HG03521 (cell line): ENCODE data around the gene PCDHGB3.
"Not testable (repeated sequence)": the region's sequence is repeated elsewhere in the genome, so short reads cannot be mapped to it uniquely, and the experiment has no call there.

Experiments used
- ATAC-seq: cut with Tn5 transposase; IDR thresholded peaks from one replicate; pipeline ENCODE4 v1.9.1; 2021; ENCODE audit warnings: mild to moderate bottlenecking, moderate library complexity; ENCODE audit not compliant: unreplicated experiment

PCDHGB3 gene

GRCh38 chr5:141369994-141370848 is at the start of gene PCDHGB3:
PCDHGB3 (plus strand) TSS chr5:141370242; CDS start chr5:141370395, 153 bp downstream.
- peak; percentile 67 for ATAC-seq

GRCh38 chr5:141322261-141322660 is 47.8 kb upstream of the PCDHGB3 start:
- ATAC-seq: no peak

DNA sequence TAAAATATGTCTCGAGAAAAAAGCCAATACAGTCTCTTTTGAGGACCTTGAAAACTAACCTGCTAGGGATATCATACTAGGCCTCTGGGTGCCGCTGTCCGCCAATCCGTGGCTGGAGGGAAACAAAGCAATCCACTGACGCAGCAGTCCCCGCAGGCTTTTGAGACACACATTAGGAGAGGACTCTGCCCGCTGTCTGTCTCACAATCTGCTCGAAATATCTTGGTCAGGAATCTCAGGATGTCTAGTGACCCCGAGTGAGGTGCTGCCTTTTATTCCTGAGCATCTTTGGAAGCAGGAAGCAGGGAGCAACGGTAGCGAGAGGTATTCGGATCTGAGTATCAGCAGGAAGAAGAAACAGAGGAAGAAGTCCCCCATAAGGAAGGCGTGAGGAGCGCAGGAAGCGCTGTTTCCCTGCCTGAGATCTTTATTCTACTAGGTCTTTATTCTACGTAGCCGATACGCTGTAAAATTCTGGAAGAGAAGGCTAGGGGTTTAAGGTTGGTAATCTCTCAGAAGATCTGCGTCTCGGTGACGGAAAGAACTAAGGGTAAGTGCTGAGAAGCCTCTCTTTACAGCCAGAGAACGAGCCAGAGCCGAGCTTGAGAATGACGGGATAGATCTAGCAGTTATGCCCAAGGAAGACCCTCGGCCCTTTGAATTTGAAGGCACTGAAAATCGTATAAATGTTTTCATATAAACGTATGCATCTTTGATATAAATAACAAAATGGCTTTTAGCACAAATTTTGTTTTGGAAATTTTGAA is 43.8 kb upstream of the PCDHGB3 start:
- peak; percentile 84 for ATAC-seq

DNA sequence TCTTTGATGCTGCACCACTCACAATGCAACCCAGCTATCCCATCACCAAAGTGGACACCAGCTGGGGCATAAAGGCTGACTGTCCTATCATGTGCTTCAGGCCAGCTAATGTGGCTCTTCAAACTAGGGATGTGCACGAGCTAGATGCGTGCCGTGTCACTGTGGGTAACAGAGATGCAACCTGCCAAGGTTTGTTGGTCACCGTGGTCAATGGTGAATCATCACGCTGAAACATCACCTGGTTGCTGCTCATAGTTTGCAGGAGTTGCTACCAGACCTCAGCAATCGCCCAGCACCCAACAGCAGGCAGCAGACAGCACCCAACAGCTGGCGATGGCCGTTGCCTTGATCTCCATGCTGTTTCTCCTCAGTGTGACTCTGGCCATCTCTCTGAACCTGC is 41.8 kb upstream of the PCDHGB3 start:
- ATAC-seq: no peak

DNA sequence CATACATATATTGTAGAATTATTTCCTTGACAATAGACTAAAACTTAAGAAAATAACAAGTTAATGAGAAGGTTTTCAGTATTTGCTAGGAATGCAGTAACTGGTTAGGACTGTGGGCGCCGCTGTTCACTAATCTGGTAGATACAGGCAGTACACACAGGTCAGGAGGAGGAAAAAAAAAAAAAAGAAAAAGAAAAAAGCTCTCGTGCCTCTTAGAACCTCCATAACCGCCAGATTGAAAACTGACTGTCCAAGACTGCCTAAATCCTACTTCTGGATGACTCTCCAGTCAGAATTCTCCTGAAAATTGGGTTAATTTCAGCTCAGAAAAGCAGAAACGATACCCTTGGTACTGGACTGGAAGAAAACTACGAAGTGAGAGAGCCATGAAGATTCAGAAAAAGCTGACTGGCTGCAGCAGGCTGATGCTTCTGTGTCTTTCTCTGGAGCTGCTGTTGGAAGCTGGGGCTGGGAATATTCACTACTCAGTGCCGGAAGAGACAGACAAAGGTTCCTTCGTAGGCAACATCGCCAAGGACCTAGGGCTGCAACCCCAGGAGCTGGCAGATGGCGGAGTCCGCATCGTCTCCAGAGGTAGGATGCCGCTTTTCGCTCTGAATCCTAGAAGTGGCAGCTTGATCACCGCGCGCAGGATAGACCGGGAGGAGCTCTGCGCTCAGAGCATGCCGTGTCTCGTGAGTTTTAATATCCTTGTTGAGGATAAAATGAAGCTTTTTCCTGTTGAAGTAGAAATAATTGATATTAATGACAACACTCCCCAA is 39.6 kb upstream of the PCDHGB3 start, which contains the start of gene PCDHGA1:
PCDHGA1 (plus strand) TSS at position 216 of the 782 bp plus-strand sequence.
- no peak for ATAC-seq

- not testable (repeated sequence) for ATAC-seq
Measured at GRCh38 chr5:141332571-141332970, 37.5 kb upstream of the PCDHGB3 start.

- no peak for ATAC-seq
Measured at GRCh38 chr5:141338538-141339306, 31.3 kb upstream of the PCDHGB3 start, which contains the start of gene PCDHGA2. PCDHGA2 (plus strand) TSS chr5:141338760.

DNA sequence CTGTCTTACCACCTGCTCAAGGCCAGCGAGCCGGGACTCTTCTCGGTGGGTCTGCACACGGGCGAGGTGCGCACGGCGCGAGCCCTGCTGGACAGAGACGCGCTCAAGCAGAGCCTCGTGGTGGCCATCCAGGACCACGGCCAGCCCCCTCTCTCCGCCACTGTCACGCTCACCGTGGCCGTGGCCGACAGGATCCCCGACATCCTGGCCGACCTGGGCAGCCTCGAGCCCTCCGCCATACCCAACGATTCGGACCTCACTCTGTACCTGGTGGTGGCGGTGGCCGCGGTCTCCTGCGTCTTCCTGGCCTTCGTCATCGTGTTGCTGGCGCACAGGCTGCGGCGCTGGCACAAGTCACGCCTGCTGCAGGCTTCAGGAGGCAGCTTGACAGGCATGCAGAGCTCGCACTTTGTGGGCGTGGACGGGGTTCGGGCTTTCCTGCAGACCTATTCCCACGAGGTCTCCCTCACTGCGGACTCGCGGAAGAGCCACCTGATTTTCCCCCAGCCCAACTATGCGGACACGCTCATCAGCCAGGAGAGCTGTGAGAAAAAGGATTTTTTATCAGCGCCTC is 29.2 kb upstream of the PCDHGB3 start:
- ATAC-seq: not testable (repeated sequence)

DNA sequence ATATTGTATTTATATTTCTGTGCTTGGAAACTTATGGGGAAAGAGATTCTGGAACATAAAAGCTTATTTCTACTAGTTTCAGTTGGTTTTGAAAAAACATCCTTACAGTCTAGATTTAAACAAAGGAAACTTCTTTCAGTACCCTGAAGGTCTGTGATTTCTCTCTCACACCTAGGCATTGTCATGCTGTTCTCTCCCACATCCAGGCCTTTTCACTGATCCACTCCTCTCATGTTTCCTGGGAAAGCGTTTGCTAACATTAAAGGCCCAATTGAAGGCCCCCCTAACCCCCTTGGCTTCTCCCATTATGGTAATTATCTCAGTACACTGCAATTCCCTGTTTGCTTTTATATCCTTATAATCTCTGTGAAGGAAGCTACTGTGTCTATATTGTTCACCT is 27.3 kb upstream of the PCDHGB3 start:
- no peak for ATAC-seq

- no peak for ATAC-seq
Measured at GRCh38 chr5:141343242-141343952, 26.6 kb upstream of the PCDHGB3 start, which contains the start of gene PCDHGA3. PCDHGA3 (plus strand) TSS chr5:141343829; CDS start chr5:141344034, 205 bp downstream.

GRCh38 chr5:141343953-141344463 is 26.0 kb upstream of the PCDHGB3 start:
- no peak for ATAC-seq

- ATAC-seq: no peak
Measured at GRCh38 chr5:141345327-141345726, 24.7 kb upstream of the PCDHGB3 start.

DNA sequence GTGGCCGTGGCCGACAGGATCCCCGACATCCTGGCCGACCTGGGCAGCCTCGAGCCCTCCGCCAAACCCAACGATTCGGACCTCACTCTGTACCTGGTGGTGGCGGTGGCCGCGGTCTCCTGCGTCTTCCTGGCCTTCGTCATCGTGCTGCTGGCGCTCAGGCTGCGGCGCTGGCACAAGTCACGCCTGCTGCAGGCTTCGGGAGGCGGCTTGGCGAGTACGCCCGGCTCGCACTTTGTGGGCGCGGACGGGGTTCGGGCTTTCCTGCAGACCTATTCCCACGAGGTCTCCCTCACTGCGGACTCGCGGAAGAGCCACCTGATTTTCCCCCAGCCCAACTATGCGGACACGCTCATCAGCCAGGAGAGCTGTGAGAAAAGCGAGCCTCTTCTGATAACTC is 24.0 kb upstream of the PCDHGB3 start:
- not testable (repeated sequence) for ATAC-seq

GRCh38 chr5:141349917-141350619 is 20.0 kb upstream of the PCDHGB3 start, which contains the start of gene PCDHGB1:
PCDHGB1 (plus strand) TSS chr5:141350099; CDS start chr5:141350261, 162 bp downstream.
- ATAC-seq: peak; percentile 88

- no peak for ATAC-seq
Measured at GRCh38 chr5:141351591-141351990, 18.5 kb upstream of the PCDHGB3 start.

DNA sequence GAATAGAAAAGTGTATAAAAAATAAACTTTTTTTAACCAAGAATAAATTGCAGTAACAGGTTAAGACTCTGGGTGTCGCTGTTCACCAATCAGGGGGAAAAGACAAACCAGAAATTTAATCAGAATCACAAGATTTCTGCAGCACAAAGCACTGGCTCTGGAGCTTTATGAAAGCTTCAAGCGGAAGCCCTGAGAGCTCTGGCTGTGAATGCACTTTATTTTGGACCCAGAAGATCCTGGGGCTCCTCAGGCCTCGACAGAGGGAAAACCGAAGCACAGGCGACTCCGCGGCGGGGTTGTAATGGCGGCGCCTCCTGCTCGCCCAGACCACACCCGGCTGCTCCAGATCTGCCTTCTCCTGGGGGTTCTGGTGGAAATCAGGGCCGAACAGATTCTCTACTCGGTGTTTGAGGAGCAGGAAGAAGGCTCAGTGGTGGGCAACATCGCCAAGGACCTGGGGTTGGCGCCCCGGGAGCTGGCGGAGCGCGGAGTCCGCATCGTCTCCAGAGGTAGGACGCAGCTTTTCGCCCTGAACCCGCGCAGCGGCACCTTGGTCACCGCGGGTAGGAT is 15.1 kb upstream of the PCDHGB3 start, which contains the start of gene PCDHGA4:
PCDHGA4 (plus strand) TSS at position 122 of the 570 bp plus-strand sequence; CDS start at position 209, 87 bp downstream.
- ATAC-seq: no peak

DNA sequence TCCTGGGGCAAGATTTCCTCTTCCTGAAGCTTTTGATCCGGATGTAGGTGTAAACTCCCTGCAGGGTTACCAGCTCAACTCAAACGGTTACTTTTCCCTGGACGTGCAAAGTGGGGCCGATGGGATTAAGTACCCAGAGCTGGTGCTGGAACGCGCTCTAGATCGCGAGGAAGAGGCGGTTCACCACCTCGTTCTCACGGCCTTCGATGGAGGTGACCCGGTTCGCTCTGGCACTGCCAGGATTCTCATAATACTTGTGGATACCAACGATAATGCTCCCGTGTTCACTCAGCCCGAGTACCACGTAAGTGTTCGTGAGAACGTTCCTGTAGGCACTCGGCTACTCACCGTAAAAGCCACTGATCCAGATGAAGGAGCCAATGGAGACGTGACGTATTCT is 14.4 kb upstream of the PCDHGB3 start:
- ATAC-seq: no peak

GRCh38 chr5:141356133-141356532 is 13.9 kb upstream of the PCDHGB3 start:
- ATAC-seq: no peak
